Inferior parietal cortex (tissue), 1 donor: Measurements from ENCODE around the gene SHF.

Source experiments
- DNase-seq: peaks from one replicate; pipeline ENCODE4 v3.0.0-alpha.2; 2016; ENCODE audit errors: extremely low spot score

The SHF gene

GRCh38 chr15:45199136-45199810, 11.5 kb upstream of the SHF start:
- peak; percentile 64 for DNase-seq

DNA sequence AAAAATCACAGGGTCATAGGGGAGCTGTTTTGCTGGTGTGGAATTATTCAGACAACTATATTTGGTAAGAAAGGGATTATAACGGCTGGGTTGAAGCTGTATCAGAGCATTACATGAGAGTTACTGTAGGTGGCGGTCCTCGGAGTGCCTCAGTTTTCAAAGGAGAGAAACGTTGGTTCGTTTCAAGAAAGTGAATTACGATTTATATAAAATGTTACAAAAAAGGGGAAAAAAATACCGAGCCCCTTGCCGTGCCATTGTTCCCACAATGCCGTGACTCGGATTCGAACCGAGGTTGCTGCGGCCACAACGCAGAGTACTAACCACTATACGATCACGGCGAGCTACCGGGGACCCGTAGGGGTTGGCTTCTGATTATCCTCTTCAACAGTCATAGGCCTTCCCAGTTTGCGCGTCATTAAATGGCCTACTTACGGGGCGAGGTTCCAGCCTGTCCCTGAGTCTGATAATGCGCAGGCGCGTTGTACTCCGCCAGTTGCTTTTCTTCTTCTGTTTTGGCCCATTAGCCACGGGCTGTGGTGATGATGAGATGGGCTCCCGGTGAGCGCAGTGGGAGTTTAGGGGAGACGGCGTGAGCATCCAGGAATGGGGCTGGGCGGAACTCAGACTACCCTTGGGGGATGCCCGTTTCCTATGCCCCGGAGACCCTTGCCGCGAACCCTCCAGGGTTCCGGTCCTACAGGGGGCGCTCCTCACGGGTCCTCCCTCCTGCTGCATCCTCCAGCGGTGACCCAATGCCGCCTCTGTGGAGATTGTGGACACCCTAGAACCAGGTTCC, 10.8 kb upstream of the SHF start:
- peak; percentile 100 for DNase-seq

- peak; percentile 5 for DNase-seq
These were observed 9.7 kb upstream of the SHF start for GRCh38 chr15:45197512-45197911.

DNA sequence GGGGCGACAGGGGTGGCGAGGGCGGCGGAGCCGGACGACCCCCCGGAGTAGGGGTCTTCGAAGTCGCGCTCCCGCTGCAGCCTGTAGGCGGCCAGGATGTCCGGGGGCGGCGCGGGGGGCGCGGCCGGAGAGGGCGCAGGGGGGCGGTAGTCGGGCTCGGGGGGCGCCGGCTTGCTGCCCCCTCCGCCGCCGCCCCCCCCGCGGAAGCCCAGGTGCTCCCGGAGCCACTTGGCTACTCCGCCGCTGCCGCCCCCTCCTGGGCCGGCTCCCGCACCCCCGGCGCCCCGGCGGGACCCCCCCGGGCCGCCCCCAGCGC, 230 bp downstream of the SHF start:
- DNase-seq = no peak

DNA sequence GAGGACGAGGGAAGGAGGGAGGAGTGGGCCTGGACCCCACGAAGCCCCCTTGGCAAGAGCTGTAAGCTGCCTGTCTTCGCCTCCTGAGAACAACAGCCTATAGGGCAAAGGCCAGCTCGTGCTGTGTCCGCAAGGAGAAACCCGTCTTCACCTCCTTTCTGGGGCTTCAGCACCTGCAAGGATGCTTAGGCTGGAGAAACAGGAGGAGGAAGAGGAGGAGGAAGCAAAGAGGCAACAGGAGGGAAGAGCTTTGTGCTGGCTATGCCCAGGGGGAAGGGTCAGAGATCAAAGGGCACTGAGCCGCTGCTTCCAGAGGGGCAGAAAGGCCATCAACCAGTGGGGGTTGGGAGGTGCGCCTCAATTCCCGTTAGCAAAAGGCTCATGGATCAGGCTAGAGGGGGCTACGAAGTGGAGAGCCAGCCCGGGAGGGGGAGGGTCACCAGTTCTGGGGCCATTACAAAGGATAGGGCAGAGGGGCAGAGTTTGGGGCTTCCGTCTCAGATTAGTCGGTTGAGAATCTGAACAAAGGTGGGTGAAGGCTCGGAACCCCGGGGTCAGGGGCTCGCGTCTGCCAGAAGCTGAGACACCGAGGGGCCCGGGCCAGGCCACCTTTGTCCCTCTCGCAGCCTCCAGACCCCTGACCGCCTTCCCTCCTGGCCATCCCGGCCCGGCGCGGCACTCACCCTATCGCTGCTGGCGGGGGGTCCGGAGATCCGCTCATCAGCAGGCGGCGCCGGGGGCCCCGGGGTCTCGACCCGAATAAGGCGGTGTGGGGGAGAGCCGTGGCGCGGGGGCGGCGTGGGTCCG, 792 bp downstream of the SHF start:
- no peak for DNase-seq

DNA sequence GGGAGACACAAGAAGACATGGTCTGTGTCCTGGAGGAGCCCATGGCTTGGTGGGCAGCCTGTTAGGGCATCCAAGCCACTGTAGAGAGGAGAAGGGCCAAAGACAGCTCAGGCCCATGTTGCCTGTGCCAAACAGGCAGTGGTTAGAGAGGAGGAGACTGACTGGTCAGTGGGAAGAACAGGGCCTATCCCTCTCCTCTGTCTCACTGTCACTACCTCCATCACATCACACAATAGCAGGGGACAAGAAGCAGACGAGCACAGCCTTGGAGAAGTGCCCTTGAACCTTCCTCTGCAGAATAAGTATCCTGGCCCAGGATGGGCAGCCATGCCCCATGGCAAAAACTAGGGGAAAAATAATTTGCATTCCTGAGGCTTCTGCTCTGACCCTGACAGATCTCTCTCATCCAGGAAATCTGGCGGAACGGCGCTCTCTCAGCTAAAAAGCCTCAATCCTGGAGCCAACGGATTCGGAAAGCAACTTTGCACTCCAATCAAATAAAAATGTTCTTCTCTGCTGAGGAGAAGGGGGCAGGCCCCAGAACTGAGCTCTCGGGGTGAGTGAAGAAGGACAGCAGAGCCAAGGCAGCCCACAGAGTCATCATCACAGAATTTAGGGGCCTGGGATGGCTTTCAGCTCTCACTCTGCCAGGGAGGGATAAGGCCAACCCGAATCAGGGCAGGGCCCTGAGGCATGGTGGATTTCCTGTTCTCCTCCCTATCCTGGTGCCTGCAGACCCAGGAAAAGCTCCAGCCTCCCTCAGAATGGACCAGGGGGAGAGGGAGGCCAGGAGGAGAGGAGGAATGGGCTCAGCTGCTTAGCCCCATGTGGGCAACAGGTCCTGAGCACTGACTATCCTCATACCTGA, 1.6 kb downstream of the SHF start:
- no peak for DNase-seq

- DNase-seq = no peak
These were observed 2.5 kb downstream of the SHF start for GRCh38 chr15:45185069-45185779.

DNA sequence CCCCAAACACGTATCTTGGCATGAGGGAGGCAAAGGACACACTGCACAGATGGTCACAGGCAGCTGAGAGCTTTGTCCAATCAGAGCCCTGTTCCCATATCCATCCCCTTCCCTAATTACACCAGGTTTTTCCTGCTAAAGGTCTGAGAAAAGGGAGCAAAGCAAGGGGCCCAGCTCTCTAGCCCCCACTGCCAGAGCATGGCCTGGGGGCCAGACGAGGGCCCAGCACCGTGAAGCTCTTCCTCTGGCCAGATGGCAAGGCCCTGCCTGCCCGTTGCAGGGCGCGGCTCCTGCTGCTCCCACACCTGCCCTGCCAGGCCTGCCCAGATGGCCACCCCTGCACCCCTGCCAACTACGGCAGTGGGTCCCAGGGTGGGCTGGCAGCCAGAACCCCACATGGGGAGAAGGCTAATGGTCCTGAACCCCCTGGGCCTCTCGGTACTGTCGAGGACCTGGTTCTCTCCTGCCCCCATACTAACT, 3.2 kb downstream of the SHF start:
- no peak for DNase-seq

DNA sequence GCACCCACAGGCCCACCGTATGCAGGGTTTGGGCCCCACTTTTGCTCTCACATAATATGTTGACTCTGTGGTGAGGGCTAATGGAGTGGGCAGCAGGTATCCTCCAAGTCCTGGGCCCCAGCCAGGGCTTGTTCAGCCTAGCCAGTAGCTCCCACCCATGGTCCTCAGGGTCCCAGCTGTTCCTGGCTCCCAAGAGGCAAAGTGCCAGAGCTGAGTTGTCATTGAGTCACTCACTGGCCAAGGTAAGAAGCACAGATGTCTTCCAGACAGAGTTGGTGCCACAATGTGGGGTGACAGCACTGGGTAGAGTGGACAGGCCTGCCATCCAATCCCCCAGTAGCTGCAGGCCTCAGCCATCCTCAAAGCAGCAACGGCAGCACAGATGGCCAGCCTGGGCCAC, 4.3 kb downstream of the SHF start:
- no peak for DNase-seq

DNA sequence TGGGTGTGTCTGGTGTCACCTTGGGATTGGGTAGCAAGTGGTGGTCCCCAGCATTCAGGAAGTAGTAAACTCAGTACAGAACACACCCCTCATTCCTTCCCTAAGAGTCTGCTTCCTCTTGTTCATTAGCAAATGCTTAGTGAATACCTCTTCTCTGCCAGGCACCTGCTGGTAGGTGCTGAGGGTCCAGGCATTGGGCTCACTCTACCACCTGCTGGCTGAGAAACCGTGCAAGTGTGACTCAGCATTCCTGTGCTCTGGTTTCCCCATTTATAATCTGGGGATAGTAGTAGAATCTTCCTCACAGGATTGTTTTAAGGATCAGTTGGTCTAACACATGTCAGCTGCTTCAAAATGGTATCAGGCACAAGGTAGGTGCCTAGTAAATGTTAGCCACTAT, 4.8 kb downstream of the SHF start:
- DNase-seq = no peak

- DNase-seq = no peak
These were observed 6.1 kb downstream of the SHF start for GRCh38 chr15:45181491-45182285.

GRCh38 chr15:45180648-45181436, 6.9 kb downstream of the SHF start:
- DNase-seq = no peak

DNA sequence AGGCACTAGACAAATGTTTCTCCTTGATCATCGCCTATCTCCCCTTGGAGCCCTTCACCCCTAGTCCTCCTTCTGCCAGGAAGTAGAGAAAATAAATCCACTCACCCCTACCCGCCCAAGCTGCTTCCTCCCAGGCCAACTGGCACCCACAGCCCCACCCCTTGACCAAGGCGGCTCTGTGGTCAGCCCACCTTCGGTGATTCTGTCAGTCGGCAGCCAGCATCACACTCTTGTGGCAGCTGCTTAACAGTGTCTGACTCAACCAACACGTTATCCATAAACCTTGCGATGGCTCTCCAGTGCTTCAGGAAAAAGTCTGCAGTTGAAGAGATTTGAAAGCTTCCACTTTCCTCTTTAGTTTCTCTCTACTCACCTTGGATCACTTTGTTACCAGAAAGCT, 7.6 kb downstream of the SHF start:
- DNase-seq = no peak

- no peak for DNase-seq
These were observed 8.4 kb downstream of the SHF start for GRCh38 chr15:45179221-45179985.

GRCh38 chr15:45177285-45177684, 10.5 kb downstream of the SHF start:
- no peak for DNase-seq

DNA sequence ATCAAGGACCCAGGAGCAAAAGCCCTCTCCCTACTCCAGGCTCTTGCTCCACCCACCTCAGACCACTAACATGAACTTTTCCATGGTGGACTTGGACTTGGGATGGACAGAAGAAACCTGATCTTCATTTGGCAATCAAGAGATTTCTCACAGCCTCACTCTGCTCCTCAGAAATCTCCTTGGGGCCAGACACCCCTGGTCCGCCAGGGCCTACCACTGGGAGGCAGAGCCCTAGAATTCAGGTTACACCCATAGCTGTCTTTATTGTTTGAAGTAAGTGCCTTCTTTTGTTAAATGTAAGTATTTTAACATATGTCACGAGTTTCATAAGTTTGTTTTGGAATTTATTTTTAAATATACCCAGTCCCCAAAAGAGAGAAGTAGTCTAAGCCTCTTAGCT, 13.2 kb downstream of the SHF start:
- DNase-seq = no peak

- DNase-seq = no peak
These were observed 13.7 kb downstream of the SHF start for GRCh38 chr15:45174069-45174468.

- no peak for DNase-seq
These were observed 15.9 kb downstream of the SHF start for GRCh38 chr15:45171912-45172311.
